GM19035 (cell line): Measurements from ENCODE around the gene NRBF2.
"Not testable (repeated sequence)": the region's sequence is repeated elsewhere in the genome, so short reads cannot be mapped to it uniquely, and the experiment has no call there.

Experiments used
- ATAC-seq: cut with Tn5 transposase; IDR thresholded peaks from one replicate; pipeline ENCODE4 v1.9.1; 2021; ENCODE audit not compliant: unreplicated experiment

Gene NRBF2

GRCh38 chr10:63133056-63133820 lies at the start of gene NRBF2:
TSS of gene NRBF2 (plus strand) at chr10:63133328. CDS start at chr10:63133471, 143 bp downstream.
- ATAC-seq: peak; percentile 95

DNA sequence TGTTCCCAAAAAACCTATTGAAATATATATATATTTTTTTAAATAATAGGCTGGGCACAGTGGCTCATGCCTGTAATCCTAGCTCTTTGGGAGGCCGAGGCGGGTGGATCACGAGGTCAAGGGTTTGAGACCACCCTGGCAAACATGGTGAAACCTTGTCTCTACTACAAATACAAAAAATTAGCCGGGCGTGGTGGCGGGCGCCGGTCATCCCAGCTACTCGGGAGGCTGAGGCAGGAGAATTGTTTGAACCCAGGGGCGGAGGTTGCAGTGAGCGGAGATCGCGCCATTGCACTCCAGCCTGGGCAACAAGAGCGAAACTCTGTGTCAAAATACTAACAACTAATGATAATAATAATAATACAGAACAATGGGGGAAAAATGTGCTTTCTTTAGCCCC lies 49.7 kb upstream of the NRBF2 start:
- not testable (repeated sequence) for ATAC-seq

GRCh38 chr10:63083904-63084689 lies 49.0 kb upstream of the NRBF2 start:
- ATAC-seq: peak; percentile 83

DNA sequence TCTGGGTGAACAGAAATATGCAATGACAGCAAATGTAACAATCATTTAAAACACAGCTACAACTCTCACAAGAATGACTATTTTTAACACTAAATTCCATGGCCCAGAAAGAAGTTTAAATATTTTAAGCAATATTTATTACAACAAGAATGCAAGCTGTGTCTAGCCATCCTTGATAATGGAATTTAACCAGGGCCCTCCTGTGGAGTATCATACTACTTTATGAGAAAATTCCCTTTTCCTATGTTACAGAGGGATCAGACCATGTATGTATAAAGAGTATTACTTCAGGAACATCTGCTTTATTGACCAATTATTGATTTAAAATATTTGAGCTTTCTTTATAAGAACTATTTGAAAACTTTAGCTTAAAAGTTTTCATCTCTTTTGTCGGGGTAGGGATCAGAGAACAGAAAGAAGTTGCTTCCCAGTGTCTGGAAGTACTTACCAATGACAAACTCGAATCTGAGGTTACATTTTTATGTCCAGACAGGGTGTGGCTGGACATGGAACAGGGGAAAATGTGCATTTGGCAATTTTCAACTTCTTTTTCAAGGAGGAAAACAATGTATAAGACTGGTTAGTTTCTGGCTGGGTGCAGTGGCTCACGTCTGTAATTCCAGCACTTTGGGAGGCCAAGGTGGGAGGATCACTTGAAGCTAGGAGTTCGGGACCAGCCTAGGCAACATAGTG lies 48.3 kb upstream of the NRBF2 start:
- ATAC-seq: no peak

DNA sequence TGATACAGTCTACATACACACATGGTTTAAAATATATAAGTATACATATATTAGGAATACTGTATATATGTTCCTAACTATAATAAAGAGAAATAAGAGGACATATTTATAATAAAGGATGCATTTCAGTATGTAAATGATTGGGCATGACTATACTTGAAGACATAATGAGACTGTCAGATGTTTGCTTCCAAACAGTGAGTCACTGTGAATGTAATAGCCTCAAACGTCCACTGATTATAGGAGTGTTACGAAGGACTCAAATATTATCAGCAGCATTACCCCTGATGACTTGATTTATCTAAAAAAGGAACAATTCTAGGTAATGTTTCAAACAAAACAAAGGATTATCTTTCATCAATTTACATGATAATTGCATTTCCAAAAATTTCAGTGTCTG lies 39.9 kb upstream of the NRBF2 start:
- ATAC-seq: no peak

DNA sequence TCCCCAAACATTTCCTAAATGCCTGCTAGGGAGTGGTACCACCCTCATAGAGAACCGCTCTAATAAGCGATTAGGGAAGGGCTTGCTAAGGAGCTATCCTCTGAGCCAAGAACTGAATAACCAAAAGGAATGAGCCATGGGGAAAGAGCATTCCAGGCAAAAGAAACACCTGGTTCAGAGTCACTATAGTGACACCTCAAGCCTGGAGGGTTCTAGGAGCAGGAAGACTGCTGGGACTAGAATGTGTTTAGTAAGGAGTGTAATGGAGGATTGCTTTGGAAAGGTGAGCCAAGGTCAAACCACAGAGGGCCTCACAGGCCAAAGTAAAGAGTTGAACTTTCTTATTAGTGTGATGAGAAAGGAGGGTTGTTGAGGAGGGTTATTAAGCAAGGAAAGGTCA lies 38.7 kb upstream of the NRBF2 start:
- no peak for ATAC-seq

DNA sequence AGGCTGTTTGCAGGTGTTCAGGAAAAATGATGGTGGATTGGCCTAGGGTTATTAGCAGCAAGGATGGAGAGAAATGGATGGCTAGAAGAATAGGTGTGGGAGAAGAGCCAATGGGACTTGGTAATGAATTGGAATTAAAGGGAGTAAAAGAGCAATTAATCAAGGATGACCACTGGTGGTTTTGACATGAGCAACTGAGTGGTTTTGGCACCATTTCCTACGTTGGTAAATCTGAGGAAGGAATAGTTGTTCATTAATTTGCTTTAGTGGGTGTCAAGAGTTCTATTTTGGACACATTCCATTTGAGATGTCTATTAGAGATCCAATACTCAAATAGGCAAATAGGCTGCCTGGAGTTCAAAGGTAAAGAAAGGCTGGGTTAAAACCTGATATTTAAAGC lies 38.2 kb upstream of the NRBF2 start:
- ATAC-seq: no peak

DNA sequence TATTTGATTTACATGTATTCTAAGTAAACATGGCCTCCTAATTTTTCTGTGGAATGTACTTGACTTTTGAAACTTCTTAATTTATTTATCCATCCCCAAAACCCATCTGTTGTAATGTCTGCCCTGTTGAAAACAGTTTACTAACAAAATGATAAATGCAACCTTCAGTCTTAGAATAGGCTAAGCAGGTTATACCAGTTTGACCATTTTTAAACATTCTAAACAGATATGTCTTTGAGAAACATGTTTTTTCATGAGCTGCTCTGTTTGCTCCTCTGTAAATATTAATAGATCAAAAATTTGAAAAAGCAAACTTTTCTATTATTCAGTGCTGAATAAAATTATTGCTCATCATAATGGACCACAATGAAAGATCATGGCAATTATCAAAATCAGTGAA lies 33.4 kb upstream of the NRBF2 start:
- ATAC-seq: no peak

DNA sequence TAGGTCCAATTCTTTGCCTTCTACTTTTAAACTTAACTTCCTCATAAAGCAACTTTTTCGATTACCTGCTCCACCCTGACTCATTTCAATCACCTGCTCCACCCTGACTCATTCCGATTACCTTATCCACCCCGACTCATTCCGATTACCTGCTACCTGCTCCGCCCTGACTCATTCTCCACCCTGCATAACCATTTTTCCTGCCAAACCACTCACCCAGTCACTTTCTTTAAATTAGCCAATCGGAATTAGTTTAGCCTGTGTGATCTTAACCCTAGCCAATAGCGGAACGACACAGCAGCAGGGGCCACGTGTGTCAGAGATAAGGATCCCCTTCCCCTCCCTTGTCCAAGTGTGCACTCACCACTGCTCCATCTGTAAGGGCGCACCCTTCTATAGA lies 32.0 kb upstream of the NRBF2 start:
- not testable (repeated sequence) for ATAC-seq

- not testable (repeated sequence) for ATAC-seq
Measured at GRCh38 chr10:63102279-63102883, 30.7 kb upstream of the NRBF2 start.

- not testable (repeated sequence) for ATAC-seq
Measured at GRCh38 chr10:63103178-63103577, 29.9 kb upstream of the NRBF2 start.

DNA sequence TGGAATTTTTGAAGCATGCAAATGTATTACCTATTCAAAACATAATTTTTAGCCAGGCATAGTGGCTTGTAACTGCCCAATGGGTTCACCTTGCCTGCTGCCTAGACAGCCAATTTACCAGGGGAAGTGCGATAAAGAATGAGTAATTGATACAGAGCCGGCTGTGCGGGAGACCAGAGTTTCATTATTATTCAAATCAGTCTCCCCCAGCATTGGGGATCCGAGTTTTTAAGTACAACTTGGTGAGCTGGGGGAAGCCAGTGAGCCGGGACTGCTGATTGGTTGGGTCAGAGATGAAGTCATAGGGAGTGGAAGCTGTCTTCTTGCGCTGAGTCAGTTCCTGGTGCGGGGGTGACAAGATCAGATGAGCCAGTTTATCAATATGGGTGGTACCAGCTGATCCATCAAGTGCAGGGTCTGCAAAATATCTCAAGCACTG lies 29.1 kb upstream of the NRBF2 start:
- no peak for ATAC-seq

DNA sequence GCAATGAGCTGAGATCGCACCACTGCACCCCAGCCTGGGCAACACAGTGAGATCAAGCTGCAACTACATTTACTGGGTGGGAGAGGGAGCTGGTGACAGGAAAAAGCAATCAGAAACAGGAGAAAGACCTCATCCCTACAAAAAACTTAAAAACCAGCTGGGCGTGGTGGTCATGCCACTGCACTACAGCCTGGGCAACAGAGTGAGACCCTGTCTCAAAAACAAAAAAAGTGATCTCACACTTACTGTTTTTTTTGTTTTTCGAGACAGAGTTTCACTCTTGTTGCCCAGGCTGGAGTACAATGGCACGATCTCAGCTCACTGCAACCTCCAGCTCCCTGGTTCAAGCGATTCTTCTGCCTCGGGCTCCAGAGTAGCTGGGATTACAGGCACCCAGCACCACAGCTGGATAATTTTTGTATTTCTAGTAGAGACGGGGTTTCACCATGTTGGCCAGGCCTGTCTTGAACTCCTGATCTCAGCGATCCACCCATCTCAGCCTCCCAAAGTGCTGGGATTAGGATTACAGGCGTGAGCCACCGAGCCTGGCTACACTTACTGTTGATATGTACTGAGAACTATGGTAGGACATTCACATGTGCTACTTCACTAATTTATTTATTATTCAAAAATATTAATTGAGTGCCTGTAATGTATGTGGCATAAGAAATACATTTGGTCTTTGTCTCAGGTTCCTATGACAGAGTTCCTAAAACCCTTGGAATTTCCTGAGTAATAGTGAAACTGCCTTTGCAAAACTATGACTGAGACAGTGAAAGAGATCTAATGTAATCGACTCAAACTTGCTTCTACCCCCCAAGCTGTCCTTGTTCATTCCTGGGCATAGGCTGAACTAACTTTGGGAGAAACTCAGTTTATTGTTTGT lies 27.7 kb upstream of the NRBF2 start:
- ATAC-seq: no peak

GRCh38 chr10:63106111-63106755 lies 26.9 kb upstream of the NRBF2 start:
- ATAC-seq: no peak

GRCh38 chr10:63107943-63108437 lies 25.1 kb upstream of the NRBF2 start:
- ATAC-seq: no peak

DNA sequence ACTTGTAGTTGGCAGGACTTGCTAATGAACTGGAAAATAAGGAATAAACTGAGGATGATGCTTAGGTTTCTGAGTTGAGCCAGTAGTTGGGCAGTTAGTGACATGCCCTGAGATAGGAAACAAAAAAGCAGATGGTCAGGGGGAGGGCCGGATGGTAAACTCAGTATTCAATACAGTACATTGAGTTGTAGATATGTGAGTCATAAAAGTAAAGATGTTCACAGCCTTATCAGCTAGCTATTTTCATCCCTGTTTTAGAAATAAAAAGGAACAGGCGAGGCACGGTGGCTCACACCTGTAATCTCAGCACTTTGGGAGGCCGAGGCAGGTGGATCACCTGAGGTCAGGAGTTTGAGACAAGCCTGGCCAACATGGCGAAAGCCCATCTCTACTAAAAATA lies 22.2 kb upstream of the NRBF2 start:
- ATAC-seq: no peak

- no peak for ATAC-seq
Measured at GRCh38 chr10:63114031-63114814, 18.9 kb upstream of the NRBF2 start.

GRCh38 chr10:63115732-63116383 lies 17.3 kb upstream of the NRBF2 start:
- no peak for ATAC-seq
